HG03520 (cell line): ENCODE measurements around the gene STK36.
A peak's percentile ranks its signal among the peaks of the same experiment; 100 is the strongest.

ENCODE experiments used
- ATAC-seq: cut with Tn5 transposase; IDR thresholded peaks from one replicate; pipeline ENCODE4 v1.9.1; 2021; ENCODE audit warnings: mild to moderate bottlenecking, moderate library complexity; ENCODE audit not compliant: unreplicated experiment

Gene STK36, protein sequence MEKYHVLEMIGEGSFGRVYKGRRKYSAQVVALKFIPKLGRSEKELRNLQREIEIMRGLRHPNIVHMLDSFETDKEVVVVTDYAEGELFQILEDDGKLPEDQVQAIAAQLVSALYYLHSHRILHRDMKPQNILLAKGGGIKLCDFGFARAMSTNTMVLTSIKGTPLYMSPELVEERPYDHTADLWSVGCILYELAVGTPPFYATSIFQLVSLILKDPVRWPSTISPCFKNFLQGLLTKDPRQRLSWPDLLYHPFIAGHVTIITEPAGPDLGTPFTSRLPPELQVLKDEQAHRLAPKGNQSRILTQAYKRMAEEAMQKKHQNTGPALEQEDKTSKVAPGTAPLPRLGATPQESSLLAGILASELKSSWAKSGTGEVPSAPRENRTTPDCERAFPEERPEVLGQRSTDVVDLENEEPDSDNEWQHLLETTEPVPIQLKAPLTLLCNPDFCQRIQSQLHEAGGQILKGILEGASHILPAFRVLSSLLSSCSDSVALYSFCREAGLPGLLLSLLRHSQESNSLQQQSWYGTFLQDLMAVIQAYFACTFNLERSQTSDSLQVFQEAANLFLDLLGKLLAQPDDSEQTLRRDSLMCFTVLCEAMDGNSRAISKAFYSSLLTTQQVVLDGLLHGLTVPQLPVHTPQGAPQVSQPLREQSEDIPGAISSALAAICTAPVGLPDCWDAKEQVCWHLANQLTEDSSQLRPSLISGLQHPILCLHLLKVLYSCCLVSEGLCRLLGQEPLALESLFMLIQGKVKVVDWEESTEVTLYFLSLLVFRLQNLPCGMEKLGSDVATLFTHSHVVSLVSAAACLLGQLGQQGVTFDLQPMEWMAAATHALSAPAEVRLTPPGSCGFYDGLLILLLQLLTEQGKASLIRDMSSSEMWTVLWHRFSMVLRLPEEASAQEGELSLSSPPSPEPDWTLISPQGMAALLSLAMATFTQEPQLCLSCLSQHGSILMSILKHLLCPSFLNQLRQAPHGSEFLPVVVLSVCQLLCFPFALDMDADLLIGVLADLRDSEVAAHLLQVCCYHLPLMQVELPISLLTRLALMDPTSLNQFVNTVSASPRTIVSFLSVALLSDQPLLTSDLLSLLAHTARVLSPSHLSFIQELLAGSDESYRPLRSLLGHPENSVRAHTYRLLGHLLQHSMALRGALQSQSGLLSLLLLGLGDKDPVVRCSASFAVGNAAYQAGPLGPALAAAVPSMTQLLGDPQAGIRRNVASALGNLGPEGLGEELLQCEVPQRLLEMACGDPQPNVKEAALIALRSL (N-terminal part only)

DNA sequence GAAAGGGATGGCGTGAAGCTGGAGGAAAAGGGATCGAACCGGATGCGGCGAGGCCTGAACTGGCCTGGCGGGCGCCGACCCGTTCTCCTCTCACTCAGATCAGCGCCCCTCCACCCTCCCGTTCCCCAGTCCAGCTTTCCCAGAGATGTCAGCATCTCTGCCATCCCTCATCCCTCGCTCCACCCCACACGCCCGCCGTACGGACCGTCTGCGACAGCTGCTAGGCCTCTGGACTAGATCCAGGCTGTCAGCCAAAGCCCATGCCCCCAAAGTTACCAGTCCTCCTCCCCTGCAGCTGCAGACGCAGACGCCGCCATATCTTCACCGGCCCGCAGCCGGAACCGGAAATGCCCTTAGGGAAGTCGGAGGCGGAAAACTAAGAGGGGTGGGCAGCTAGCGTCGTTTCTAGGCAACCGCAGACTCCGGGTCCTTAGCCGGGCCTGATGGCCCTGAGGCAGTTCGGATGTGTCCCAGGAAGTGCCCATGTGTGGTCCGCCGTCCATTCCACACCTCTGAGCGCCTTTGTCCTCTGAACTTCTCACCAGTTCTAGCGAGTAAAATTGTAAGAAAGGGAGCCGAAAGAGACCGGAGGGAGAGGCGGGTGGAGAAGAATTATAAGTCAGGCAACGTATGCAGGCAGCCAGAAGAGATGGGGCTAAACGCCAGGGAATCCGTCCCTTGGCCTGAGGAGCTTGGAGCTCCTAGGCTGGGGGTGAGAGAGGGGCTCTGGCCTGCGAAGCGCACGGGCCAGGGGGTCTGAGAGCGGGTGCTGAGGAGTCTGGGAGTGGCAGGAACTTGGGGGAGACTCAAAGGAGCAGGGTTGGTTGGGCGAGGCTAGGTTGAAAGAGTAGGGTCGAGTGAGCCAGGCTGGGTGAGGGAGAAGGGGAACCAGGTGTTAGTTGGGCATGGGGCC, at the start of gene STK36, which contains the start of gene RNF25:
STK36 (plus strand) TSS at position 433 of the 913 bp plus-strand sequence. CDS start 744 bp downstream, outside the sequence.
RNF25 (minus strand) TSS at position 349 of the 913 bp plus-strand sequence; CDS start at position 317, 32 bp downstream.
- peak; percentile 94 for ATAC-seq

DNA sequence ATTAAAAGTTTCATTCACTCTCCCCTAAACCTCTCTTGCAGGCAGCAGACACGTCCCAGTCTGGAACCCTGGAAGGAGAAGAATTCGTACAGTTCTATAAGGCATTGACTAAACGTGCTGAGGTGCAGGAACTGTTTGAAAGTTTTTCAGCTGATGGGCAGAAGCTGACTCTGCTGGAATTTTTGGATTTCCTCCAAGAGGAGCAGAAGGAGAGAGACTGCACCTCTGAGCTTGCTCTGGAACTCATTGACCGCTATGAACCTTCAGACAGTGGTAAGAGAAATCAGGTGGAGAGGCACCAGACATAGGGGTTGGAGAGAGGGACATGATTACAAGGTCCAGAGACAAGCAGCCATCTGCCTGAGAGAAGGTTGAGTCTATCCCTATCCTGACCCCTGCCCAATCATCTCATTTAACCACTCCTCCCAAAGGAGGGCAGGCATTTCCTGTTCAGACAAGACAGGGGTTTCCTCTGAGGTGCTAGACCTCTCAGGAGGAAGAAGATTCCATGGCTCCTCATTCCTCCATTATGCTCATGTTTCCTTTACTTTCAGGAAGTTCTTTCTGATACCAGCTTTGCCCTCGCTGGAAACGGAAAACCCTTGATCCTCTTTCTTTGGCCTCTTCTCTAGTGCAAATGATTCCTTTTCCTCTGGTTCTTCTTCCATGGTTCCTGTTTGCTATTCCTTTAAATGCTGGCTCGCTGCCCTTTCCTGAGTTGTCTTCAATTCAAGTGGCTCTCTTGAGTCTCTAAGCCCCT, 49.1 kb upstream of the STK36 start:
- ATAC-seq, result no peak

DNA sequence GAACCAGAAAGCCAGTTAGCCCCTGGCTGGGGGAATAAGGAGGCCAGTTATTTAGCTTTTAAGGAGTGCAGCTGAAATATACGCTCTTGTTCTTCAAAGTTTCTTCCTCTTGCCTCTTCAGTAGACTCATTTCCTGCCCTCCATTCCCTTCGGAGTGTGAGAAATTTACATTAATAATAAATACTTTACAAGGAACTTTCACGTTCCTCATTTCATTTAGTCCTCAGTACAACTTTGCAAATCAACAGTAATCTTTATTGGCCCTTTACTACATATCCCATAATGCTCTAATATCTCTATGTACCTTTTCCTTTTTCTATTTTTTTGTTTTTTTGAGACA, 48.5 kb upstream of the STK36 start:
- no peak for ATAC-seq

DNA sequence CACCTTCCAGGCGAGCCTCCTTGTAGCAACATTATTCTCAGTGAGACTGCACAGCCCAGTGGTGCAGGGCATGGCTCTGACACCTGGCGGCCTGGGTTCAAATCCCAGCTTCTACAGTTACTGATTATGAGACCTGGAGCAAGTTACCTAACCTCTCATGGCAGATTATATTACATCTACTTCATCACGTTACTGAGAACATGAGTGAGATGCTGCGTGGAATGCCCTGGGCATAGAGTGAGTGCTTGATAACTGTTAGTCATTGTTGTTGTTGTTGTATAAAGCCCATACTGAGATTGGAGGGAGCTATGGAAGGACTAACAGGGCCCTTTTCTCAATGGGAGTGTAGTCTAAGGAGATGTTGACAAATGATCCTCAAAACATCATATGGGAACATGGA, 45.5 kb upstream of the STK36 start:
- no peak for ATAC-seq

DNA sequence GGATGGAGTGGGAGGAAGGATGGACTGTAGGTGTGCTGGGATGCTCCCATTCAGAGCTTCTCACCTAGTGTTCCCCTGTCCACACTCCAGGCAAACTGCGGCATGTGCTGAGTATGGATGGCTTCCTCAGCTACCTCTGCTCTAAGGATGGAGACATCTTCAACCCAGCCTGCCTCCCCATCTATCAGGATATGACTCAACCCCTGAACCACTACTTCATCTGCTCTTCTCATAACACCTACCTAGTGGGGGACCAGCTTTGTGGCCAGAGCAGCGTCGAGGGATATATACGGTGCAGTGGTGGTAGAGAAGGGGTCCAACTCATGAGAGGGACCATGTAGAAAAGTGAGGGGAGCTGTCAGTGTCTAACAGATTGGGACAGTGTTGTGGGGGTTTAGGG, 43.9 kb upstream of the STK36 start:
- ATAC-seq, result no peak

DNA sequence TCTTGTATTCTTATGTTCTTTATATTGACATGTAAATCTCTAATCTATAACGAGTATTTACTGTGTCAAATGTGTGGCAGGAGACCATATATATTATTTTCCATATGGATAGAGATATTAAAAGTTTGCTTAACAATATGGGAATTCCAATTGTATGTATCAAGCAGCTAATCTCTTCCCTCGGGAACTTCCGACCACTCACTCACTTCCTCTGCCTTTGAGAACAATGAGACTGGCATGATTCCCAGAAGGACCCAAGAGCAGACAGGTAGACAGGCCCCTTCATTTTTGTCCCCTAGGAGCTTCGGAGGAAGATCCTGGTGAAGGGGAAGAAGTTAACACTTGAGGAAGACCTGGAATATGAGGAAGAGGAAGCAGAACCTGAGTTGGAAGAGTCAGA, 40.0 kb upstream of the STK36 start:
- ATAC-seq, result no peak

DNA sequence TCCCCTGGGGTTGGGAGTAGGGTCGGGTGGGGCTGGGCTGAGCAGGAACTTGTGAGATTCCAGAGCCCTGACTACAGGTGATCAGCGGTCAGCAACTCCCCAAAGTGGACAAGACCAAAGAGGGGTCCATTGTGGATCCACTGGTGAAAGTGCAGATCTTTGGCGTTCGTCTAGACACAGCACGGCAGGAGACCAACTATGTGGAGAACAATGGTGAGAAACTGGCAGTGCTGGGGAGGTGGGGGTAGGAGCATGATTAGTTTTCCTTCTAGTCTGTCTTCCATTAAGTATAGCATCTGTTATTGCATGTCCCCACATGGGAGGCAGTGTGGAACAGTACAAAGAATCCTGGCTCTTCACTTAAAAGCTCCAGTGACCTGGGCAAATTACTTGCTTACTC, 36.2 kb upstream of the STK36 start:
- ATAC-seq, result no peak

DNA sequence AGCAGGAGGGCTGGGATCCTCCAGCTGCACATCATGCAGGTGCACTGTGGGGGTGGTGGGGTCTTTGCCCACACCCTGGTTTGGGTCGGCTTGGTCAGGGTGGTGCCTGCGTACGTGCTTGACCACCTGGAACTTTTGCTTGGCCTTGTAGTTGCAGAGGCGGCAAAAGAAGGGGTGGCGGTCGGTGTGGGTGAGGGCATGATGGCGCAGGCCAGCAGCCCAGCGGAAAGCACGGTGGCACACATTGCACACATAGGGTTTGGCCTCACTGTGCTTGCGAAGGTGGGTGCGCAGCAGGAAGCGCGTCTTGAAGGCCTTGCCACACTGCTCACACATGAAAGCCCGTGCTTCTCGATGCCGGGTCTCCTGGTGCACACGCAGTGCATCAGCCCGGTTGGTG, 33.5 kb upstream of the STK36 start:
- no peak for ATAC-seq

DNA sequence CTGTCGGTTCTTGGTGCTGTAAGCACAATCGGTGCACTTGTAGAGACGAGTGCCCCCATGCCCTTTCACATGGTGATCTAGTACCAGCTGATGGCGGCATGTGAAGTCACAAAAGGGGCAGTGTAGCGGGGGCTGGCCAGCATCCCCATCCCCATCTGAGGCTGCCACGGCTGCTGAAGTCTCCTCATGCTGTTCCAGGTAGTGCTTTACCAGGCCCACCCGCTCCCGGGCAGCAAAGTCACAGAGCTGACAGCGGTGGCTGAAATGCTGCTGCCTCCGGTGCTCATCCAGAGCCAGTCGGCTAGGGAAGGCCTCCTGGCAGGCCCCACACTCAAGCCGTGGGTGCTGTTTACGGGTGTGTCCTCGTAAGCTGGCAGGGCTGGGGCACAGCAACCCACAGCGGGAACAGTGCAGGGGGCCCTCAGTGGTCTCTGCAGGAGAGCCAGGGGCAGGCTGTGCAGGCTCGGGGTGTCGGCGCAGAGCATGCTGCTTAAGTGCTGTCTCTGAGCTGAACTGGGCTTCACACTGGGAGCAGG, 29.7 kb upstream of the STK36 start:
- no peak for ATAC-seq

DNA sequence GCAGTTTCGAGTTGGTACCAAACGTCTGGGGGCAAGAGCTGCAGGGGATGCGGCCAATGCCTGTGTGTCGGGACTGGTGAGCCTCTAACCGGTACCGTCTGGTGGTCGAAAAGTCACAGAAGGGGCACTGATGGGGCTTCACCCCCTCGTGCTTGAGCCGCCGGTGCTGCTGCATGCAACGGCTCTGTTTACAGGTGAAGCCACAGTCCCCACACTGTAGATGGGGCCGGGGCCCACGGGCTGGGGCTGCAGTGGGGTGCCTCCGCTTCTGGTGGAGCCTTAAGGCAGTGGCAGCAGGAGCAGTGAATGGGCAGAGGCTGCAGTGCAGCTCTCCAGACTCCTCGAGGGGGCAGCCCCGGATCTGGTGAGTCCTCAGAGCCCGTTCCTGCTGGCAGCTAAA, 29.1 kb upstream of the STK36 start:
- ATAC-seq, result no peak

DNA sequence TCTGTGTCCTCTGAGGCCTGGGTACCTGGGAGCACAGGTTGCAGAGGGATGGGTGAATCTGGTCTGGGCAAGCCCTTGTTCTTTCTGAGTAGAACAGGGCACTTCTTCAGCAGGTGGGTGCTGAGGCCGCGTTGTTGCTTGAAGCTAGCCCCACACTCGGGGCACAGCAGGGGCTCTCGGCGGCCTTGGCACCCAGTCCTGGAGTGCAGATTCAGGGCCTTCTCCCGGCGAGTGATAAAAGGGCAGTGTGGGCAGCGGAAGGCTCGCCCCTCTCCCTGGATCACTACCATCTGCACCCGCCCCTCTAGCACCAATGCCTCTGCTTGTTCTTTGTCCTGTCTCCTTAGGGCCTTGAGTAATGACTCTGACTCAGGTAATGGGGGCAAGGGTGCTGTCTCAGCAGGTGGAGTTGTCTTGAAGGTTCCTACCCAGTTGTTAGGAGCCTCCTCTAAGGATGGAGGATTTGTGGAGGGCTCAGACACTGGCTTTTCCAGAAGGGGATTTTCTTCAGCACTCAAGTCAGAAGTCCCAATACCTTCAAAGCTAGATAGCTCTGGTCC, 28.1 kb upstream of the STK36 start:
- no peak for ATAC-seq

DNA sequence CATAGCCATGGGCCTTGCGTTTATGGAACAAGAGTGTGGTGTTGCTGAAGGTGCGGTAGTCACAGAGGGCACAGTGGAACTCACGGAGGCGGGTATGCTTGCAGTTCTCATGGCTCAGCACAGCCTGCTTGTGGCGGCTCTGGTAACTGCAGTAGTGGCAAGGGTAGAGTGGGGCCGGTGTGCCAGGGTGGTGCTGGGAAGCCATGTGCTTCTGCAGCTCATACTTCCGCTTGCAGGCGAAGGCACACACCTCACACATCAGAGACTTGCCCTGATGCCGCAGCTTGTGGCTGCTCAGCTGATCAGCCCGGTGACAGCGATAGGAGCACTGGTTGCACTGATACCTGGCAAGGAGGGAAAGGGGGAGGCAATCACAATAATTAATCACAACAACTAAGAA, 27.2 kb upstream of the STK36 start:
- ATAC-seq, result no peak

DNA sequence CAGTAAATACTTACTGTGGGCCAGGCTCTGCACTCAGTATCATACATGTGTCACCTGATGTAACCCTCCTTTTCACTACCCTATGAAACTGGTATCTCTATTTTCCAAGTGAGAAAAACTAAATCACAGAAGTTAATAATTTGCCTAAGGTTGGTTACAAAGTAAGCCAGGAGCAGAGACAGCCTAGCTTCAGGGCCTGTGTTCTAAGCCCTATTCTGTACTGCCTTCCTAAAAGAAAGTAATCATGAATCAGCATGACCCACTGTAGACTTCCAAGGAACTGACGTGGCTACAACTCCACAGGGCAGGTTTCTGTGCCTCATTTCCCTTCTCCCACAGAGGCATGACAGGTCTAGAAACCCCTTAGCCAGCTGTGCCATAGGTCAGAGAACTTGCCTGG, 26.8 kb upstream of the STK36 start:
- ATAC-seq, result no peak

DNA sequence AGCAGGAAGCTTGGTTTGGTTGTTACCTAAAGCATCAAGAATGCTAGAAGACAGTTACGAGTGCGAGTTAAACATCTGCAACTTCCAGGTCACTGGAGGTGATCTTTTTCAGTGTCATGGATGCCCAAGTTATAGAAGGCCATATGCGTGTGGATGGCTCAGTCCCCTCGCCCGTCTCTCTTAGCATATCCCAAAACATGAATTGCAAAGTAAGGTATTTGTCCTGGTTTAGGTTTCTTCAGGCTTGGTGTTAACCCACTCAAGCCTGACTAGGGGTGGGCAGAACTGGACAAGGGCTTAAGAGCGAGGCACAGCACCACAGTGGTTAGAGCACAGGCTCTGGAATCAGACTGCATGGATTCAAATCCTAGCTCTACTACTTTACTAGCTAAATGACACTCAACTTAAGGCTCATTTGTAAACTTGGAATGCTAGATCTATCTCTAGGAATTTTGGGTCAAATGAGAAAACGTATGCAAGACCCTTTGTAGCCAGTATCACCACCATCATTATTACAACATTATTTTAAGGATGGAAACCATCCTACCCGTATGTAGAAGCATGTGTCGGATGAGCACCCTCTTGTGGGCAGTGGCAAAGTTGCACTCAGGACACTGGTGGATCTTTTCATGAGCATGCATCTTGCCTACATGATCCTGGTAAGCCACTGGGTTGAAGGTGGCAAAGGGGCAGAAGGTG, 23.6 kb upstream of the STK36 start:
- no peak for ATAC-seq

DNA sequence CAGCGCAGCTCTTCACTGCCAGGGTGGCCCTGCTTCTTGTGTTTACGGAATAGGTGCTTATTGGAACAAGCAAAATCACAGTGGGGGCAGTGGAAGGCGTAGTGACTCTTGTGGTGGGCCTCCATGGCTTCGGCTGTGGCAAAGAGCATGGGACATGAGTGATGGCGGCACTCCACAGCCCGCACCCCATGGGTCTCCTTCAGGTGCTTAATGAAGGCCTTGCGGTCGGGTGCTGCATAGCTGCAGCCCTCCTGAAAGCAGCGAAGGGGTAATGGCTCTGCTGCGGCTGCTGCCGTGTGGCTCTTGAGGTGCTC, 23.1 kb upstream of the STK36 start:
- no peak for ATAC-seq

DNA sequence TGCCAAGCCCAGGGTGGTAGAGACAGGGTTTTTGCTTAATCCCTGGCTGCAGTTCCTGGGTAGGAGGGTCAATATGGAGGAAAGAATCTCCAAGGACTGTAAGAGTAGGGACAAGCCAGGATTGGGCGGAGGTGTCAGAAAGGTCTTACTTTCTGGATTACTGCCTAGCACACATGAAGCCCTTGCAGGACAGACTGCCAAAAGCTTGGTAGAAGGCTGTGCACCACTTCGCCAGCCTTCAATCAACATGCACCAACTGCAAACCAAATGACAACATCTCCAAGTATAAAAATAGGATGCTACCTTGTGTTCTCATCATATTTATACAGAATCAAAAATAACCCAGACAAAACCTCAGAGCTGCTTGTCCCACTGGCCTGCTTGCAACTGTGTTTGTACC, 16.1 kb upstream of the STK36 start:
- no peak for ATAC-seq

DNA sequence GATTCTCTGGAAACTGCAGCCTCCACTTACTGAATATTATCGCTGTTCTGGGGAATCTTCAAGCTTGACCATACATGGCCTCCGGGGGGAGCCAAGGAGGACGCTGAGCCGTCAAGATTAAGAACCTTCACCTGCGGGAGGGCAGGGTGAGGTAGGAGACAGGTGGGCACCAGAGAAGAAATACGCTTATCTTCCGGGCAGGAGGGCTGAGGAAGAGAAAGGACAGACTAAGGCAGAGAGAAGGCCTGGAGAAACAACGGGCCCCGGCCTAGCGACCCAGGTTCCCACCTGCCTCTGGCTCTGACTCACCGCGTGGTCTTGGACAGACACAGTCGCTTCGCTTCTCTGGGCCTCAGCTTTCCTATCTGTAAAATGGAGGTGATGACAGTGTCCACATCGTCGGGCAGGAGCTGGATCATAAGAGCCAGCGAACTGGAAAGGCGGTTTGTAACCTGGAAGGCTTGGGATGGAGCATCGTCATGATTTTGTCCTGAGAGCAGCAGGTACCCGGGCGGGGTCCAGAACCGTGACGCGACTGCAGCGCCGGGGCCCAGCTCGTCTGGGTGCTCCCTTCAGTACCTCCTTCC, 13.1 kb upstream of the STK36 start:
- ATAC-seq, result peak; percentile 33
